Keratinocyte (primary cell): ENCODE measurements around the gene RC3H2. TPM values are rescaled to one million over a fixed set of nuclear protein-coding genes. Genes with fewer than 3 reads are reported as not detected.

Experiments
- DNase-seq: peaks from one replicate; pipeline ENCODE4 v3.0.0-alpha.2; 2011; ENCODE audit warnings: low read depth, missing footprints, low spot score
- FAIRE-seq: peaks from 2 replicates; lab custom pipeline; 2011; peaks lifted over from hg19 to GRCh38; lab: Jason Lieb, UNC
- H2AFZ ChIP-seq: 2 replicates; pipeline ENCODE4 v1.6.0; 2012; ENCODE audit warnings: low read length, control low read depth, inconsistent platforms; ENCODE audit not compliant: control insufficient read depth
- H3K27ac ChIP-seq: 2 replicates; pipeline ENCODE4 v1.5.1; 2011; ENCODE audit warnings: low read length; ENCODE audit not compliant: control insufficient read depth, insufficient read depth
- H3K27me3 ChIP-seq: 3 replicates; pipeline ENCODE4 v1.6.0; 2011; ENCODE audit warnings: low read length; ENCODE audit not compliant: control insufficient read depth, insufficient read depth; ENCODE audit errors: extremely low read depth
- H3K36me3 ChIP-seq, 2 experiments: 2 replicates in 1 of 2; 3 replicates in 1 of 2; pipeline ENCODE4 v1.5.1; 2011; ENCODE audit warnings: low read length in 2 of 2, mild to moderate bottlenecking in 1 of 2; ENCODE audit not compliant: control insufficient read depth in 2 of 2, insufficient read depth in 2 of 2; ENCODE audit errors: extremely low read depth in 1 of 2
- H3K4me1 ChIP-seq: 3 replicates; pipeline ENCODE4 v1.5.1; 2011; ENCODE audit warnings: low read length; ENCODE audit not compliant: control insufficient read depth, insufficient read depth; ENCODE audit errors: extremely low read depth
- H3K4me2 ChIP-seq: 3 replicates; pipeline ENCODE4 v1.6.0; 2011; ENCODE audit warnings: low read depth, low read length; ENCODE audit not compliant: control insufficient read depth, insufficient read depth; ENCODE audit errors: extremely low read depth
- H3K4me3 ChIP-seq, 3 experiments: fragments of 200-600 bp in 1 of 3; sonication (generic) in 1 of 3; 2 replicates in 2 of 3; 3 replicates in 1 of 3; pipeline ENCODE4 v1.5.1; 2011 to 2016; ENCODE audit warnings: low read length in 3 of 3, mild to moderate bottlenecking in 3 of 3, control low read depth in 2 of 3, inconsistent platforms in 1 of 3, low read depth in 1 of 3, mixed read lengths in 1 of 3, mixed run types in 1 of 3, moderate library complexity in 1 of 3; ENCODE audit not compliant: control insufficient read depth in 2 of 3, insufficient read depth in 2 of 3; ENCODE audit errors: extremely low read depth in 1 of 3
- H3K79me2 ChIP-seq: 2 replicates; pipeline ENCODE4 v1.6.0; 2012; ENCODE audit warnings: low read length; ENCODE audit not compliant: control insufficient read depth, insufficient read depth
- H3K9ac ChIP-seq: 3 replicates; pipeline ENCODE4 v1.6.0; 2011; ENCODE audit warnings: low read length; ENCODE audit not compliant: control insufficient read depth, insufficient read depth; ENCODE audit errors: extremely low read depth
- H3K9me1 ChIP-seq: 3 replicates; pipeline ENCODE4 v1.6.0; 2011; ENCODE audit warnings: low read length; ENCODE audit not compliant: control insufficient read depth, insufficient read depth; ENCODE audit errors: extremely low read depth
- H3K9me3 ChIP-seq: 2 replicates; pipeline ENCODE4 v1.5.1; 2012; ENCODE audit warnings: low read depth, low read length; ENCODE audit not compliant: control insufficient read depth
- H4K20me1 ChIP-seq: 3 replicates; pipeline ENCODE4 v1.6.0; 2011; ENCODE audit warnings: low read length; ENCODE audit not compliant: control insufficient read depth, insufficient read depth; ENCODE audit errors: extremely low read depth
- EZH2 ChIP-seq: IDR thresholded peaks from one replicate; pipeline ENCODE4 v1.6.1; 2012; ENCODE audit warnings: inconsistent platforms, mild to moderate bottlenecking, low read length, moderate library complexity
- dilution Hi-C: fragments of 300-500 bp; cut with MboI; formaldehyde crosslinking; loops from one replicate; pipeline ENCODE4 v1.7.0; 2020; ENCODE audit warnings: low sequenced_read_pairs; ENCODE audit not compliant: extremely low pct_ligation_motif_present
- polyA plus RNA-seq, 5 experiments: library from polyadenylated mRNA; depleted of rRNA in 3 of 5; stranded (reverse) in 3 of 5; stranded (forward) in 1 of 5; unstranded in 1 of 5; fragments of >200 nt; gene quantifications; 1 replicate in 1 of 5; 2 replicates in 3 of 5; 3 replicates in 1 of 5; pipeline versions ENCODE4 v1.2.1 to v1.2.3, GENCODE V29; 2011 to 2012; ENCODE audit warnings: missing spikeins in 2 of 5, low read depth in 1 of 5, low replicate concordance in 1 of 5
- TF ChIP-seq, protein P1 (sequence below), 3 experiments: IDR thresholded peaks in 1 of 3; conservative IDR thresholded peaks in 1 of 3; optimal IDR thresholded peaks in 1 of 3; 2 replicates in 2 of 3; 3 replicates in 1 of 3; pipeline versions ENCODE3 to v1.5.1; 2011; ENCODE audit warnings: low read length in 3 of 3, mild to moderate bottlenecking in 3 of 3, moderate library complexity in 2 of 3, control low read depth in 1 of 3, inconsistent platforms in 1 of 3; ENCODE audit not compliant: insufficient read depth in 2 of 3; ENCODE audit errors: extremely low read depth in 1 of 3

RC3H2 gene
- polyA plus RNA-seq, 1 donor (not counting 4 experiments of a cell fraction or from before 2014, with no cell fraction given), result 34.2 TPM

DNA sequence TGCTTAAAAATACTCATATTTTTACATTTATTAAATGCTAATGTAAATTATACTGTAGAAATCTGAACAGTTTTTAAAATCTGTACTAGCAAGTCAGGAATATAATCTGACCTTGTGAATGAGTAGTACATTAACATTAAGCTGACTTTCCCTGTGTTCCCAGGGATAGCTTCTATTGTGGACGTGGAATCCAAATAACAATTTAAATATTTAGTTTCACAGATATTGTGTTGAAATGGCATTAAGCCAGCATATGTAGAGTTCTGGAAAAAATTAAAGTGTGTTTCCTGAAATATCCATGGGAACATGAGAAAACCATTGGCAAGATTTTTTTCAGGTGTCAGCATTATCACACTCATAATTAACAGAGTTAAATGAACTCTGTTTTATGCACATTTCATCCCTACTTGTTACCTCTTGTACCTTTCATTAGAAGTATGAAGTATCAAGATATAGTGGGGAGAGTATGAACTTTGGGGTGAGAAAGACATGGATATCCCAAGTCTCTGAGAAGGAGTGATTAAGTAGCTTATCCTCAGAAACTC, 41.4 kb upstream of the RC3H2 start:
- DNase-seq (no peak), FAIRE-seq (no peak)
- Histone ChIP-seq H3K4me1 (peaks cover 22% of the 10 kb centered on the region), H3K9me3 (no peaks in the 10 kb centered on the region), H4K20me1 (peaks cover 9% of the 10 kb centered on the region), H3K79me2 (peaks cover 97% of the 10 kb centered on the region), H3K4me3 (no peak overlapping the region), H3K27me3 (no peaks in the 10 kb centered on the region), H3K36me3 (no peaks in the 10 kb centered on the region), H3K9me1 (no peaks in the 10 kb centered on the region), H3K27ac (no peak overlapping the region), H3K9ac (no peak overlapping the region), H3K4me2 (no peak overlapping the region), H2AFZ (no peak overlapping the region)
- TF ChIP-seq EZH2, result no peak
- TF ChIP-seq, protein P1, sequence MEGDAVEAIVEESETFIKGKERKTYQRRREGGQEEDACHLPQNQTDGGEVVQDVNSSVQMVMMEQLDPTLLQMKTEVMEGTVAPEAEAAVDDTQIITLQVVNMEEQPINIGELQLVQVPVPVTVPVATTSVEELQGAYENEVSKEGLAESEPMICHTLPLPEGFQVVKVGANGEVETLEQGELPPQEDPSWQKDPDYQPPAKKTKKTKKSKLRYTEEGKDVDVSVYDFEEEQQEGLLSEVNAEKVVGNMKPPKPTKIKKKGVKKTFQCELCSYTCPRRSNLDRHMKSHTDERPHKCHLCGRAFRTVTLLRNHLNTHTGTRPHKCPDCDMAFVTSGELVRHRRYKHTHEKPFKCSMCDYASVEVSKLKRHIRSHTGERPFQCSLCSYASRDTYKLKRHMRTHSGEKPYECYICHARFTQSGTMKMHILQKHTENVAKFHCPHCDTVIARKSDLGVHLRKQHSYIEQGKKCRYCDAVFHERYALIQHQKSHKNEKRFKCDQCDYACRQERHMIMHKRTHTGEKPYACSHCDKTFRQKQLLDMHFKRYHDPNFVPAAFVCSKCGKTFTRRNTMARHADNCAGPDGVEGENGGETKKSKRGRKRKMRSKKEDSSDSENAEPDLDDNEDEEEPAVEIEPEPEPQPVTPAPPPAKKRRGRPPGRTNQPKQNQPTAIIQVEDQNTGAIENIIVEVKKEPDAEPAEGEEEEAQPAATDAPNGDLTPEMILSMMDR (optimal IDR thresholded peaks at IDR 0.05 in 1 of 3, IDR thresholded peaks at IDR 0.05 in 1 of 3, conservative IDR thresholded peaks at IDR 0.05 in 1 of 3; ENCODE audit: extremely low read depth in 1 of 3, insufficient read depth in 2 of 3, low read length in 3 of 3), result no peak
- dilution Hi-C loops, result no loop called here

- Histone ChIP-seq H3K4me3 (no peak overlapping the region), H2AFZ (no peak overlapping the region), H3K36me3 (no peaks in the 10 kb centered on the region), H3K27ac (peak overlapping the region; percentile 55), H3K9me3 (no peaks in the 10 kb centered on the region), H3K4me1 (peaks cover 26% of the 10 kb centered on the region), H3K9me1 (no peaks in the 10 kb centered on the region), H3K9ac (no peak overlapping the region), H3K27me3 (no peaks in the 10 kb centered on the region), H3K79me2 (peaks cover 88% of the 10 kb centered on the region), H4K20me1 (peaks cover 9% of the 10 kb centered on the region), H3K4me2 (peak overlapping the region; percentile 59)
- DNase-seq, result no peak
- dilution Hi-C loops, result no loop called here
- TF ChIP-seq, protein P1 (optimal IDR thresholded peaks at IDR 0.05 in 1 of 3, IDR thresholded peaks at IDR 0.05 in 1 of 3, conservative IDR thresholded peaks at IDR 0.05 in 1 of 3; ENCODE audit: extremely low read depth in 1 of 3, insufficient read depth in 2 of 3, low read length in 3 of 3), result no peak
- TF ChIP-seq EZH2, result no peak
- no peak for FAIRE-seq
These were observed 40.1 kb upstream of the RC3H2 start for GRCh38 chr9:122944960-122945888.
